OCI-LY1 (cell line): ENCODE data around the gene PDLIM4.

Experiments used
- EZH2 ChIP-seq: fragments of 200-600 bp; sonication (generic), shearing (Covaris generic); IDR thresholded peaks from 2 replicates; pipeline ENCODE4 v1.8.0; 2017; ENCODE audit warnings: borderline replicate concordance, mixed run types, mild to moderate bottlenecking, antibody characterized with exemption, low read length, moderate library complexity, mixed read lengths
- TF ChIP-seq, protein P1 (sequence below): fragments of 200-600 bp; sonication (generic), shearing (Covaris generic); IDR thresholded peaks from 2 replicates; pipeline ENCODE4 v1.5.1; 2017; ENCODE audit warnings: mild to moderate bottlenecking, antibody characterized with exemption, low read length, moderate library complexity, mixed read lengths

- TF ChIP-seq, protein P1, sequence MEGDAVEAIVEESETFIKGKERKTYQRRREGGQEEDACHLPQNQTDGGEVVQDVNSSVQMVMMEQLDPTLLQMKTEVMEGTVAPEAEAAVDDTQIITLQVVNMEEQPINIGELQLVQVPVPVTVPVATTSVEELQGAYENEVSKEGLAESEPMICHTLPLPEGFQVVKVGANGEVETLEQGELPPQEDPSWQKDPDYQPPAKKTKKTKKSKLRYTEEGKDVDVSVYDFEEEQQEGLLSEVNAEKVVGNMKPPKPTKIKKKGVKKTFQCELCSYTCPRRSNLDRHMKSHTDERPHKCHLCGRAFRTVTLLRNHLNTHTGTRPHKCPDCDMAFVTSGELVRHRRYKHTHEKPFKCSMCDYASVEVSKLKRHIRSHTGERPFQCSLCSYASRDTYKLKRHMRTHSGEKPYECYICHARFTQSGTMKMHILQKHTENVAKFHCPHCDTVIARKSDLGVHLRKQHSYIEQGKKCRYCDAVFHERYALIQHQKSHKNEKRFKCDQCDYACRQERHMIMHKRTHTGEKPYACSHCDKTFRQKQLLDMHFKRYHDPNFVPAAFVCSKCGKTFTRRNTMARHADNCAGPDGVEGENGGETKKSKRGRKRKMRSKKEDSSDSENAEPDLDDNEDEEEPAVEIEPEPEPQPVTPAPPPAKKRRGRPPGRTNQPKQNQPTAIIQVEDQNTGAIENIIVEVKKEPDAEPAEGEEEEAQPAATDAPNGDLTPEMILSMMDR: no peak
- TF ChIP-seq EZH2: no peak
Observed at GRCh38 chr5:132295505-132296411, 38.3 kb downstream of the PDLIM4 start.
